ENCODE data around the gene PHLDB3. TPM values are rescaled to one million over a fixed set of nuclear protein-coding genes. Genes with fewer than 3 reads are reported as not detected.

Gene PHLDB3
- total RNA-seq, 1 experiment from 2014 or later: 8.5 TPM

- Histone ChIP-seq H4K20me1 (ENCODE audit: control insufficient read depth, insufficient read depth, insufficient read length) (no peaks in the 10 kb centered on the region), H2AK5ac (ENCODE audit: insufficient read length, low read length) (no peak overlapping the region), H4K5ac (ENCODE audit: insufficient read length, low read depth, low read length) (no peak overlapping the region), H3K9ac (ENCODE audit: extremely low read depth, insufficient read length, low read length) (no peak overlapping the region), H3K56ac (ENCODE audit: insufficient read length, low read depth, low read length) (no peak overlapping the region), H2BK20ac (ENCODE audit: low read depth, low read length, poor library complexity, severe bottlenecking) (no peak overlapping the region), H3K27ac (ENCODE audit: insufficient read length, low read depth, low read length) (no peak overlapping the region), H4K91ac (ENCODE audit: insufficient read length, low read depth, low read length) (no peak overlapping the region), H3K4me1 (ENCODE audit: insufficient read depth, low read length) (no peaks in the 10 kb centered on the region; the same call in 1 of the 2 replicates), H2BK12ac (ENCODE audit: insufficient read length, low read depth, low read length) (no peak overlapping the region), H2BK15ac (ENCODE audit: low read depth, low read length) (no peak overlapping the region), H4K8ac (replicated peaks; ENCODE audit: insufficient read length, low read depth, low read length) (no peak overlapping the region), H2AFZ (ENCODE audit: low read length) (no peak overlapping the region), H3K23me2 (ENCODE audit: insufficient read length, low read depth, low read length, poor library complexity, severe bottlenecking) (peaks cover 11% of the 10 kb centered on the region), H3K79me2 (ENCODE audit: insufficient read depth, low read length) (no peaks in the 10 kb centered on the region), H3K23ac (ENCODE audit: insufficient read length, low read depth, low read length) (no peak overlapping the region), H3K27me3 (ENCODE audit: insufficient read depth, low read length) (no peaks in the 10 kb centered on the region; the same call in 1 of the 2 replicates), H3K79me1 (ENCODE audit: insufficient read depth, low read depth, low read length, poor library complexity, severe bottlenecking) (no peaks in the 10 kb centered on the region), H2BK5ac (ENCODE audit: insufficient read length, low read length) (no peak overlapping the region), H3K4ac (ENCODE audit: low read depth, low read length) (no peak overlapping the region), H3K9me3 (ENCODE audit: control insufficient read depth, low read depth, low read length) (no peaks in the 10 kb centered on the region), H3K18ac (ENCODE audit: insufficient read length, low read depth, low read length) (no peak overlapping the region), H3K14ac (ENCODE audit: insufficient read depth, low read length) (no peak overlapping the region), H3K4me2 (ENCODE audit: insufficient read depth, insufficient read length, low read length) (no peak overlapping the region), H2BK120ac (ENCODE audit: low read depth, low read length, poor library complexity, severe bottlenecking) (no peak overlapping the region), H3T11ph (ENCODE audit: low read length) (no peak overlapping the region)
- no peak overlapping the region for H3K4me3 Mint-ChIP-seq
- WGBS (ENCODE audit: extremely low coverage, insufficient read length, low lambda C conversion rate): no CpG with 5 or more reads among the region's 16 CpGs
- DNase-seq: no peak
- H3K36me3 Mint-ChIP-seq (ENCODE audit: insufficient read depth in 1 of 3, low read depth in 3 of 3): no peaks in the 10 kb centered on the region; a peak in 2 of 7 replicates
- H3K27ac Mint-ChIP-seq: no peak overlapping the region; a peak in 1 of 7 replicates
- TF ChIP-seq CTCF (conservative IDR thresholded peaks at IDR 0.05): no peak
- peaks cover 40% of the 10 kb centered on the region for H3K27me3 Mint-ChIP-seq (ENCODE audit: low read depth)
- H3K4me1 Mint-ChIP-seq: peaks cover 10 to 18% of the 10 kb centered on the region in 2 experiments
- no peaks in the 10 kb centered on the region for H3K9me3 Mint-ChIP-seq
Observed at GRCh38 chr19:43460362-43461016, 44.1 kb downstream of the PHLDB3 start.
